GM12878 (cell line): ENCODE data around the gene SLC30A7. TPM values are rescaled to one million over a fixed set of nuclear protein-coding genes. Genes with fewer than 3 reads are reported as not detected.

Source experiments
- ATAC-seq: fragments of 200-7000 bp; cut with Tn5 transposase; 3 replicates; pipeline ENCODE4 v1.9.1; 2020; ENCODE audit warnings: mild to moderate bottlenecking, moderate library complexity
- BruUV-seq: library from RNA; stranded (reverse); fragments of 400-500 nt; replicated peaks from 2 replicates; lab custom pipeline; 2021; lab: Mats Ljungman, UMichigan
- CTCF ChIA-PET: fragments of 300-600 bp; sonication (Branson Sonifier 250); formaldehyde crosslinking; extraction: SDS; loops from one replicate; lab custom pipeline; 2021; ENCODE audit warnings: inconsistent platforms; lab: Yijun Ruan, JAX
- POLR2A ChIA-PET: fragments of 350-600 bp; formaldehyde crosslinking; extraction: SDS; loops from one replicate; lab custom pipeline; 2021; ENCODE audit warnings: inconsistent platforms; lab: Charles Lee
- RAD21 ChIA-PET: fragments of 300-600 bp; sonication (Branson Sonifier 250); formaldehyde crosslinking; loops from one replicate; lab custom pipeline; 2023; ENCODE audit warnings: antibody characterized with exemption; ENCODE audit not compliant: unreplicated experiment; lab: Charles Lee
- SMC1A ChIA-PET: fragments of 300-600 bp; sonication (Branson Sonifier 250); formaldehyde crosslinking; loops from one replicate; lab custom pipeline; 2023; ENCODE audit not compliant: unreplicated experiment, uncharacterized antibody; lab: Charles Lee
- DNase-seq: peaks from one replicate; pipeline ENCODE4 v3.0.0-alpha.2; 2011; ENCODE audit warnings: low read depth, low spot score
- FAIRE-seq: peaks from 3 replicates; lab custom pipeline; 2011; peaks lifted over from hg19 to GRCh38; lab: Jason Lieb, UNC
- H2AFZ ChIP-seq: 2 replicates; pipeline ENCODE4 v1.6.0; 2011; ENCODE audit warnings: low read depth, low read length, control low read depth; ENCODE audit not compliant: control insufficient read depth
- H3K27ac ChIP-seq: 2 replicates; pipeline ENCODE4 v1.5.1; 2011; ENCODE audit warnings: control low read depth; ENCODE audit not compliant: control insufficient read depth, insufficient read depth
- H3K27me3 ChIP-seq, 2 experiments: replicated peaks in 1 of 2; 2 replicates each; pipeline versions ENCODE4 v1.6.0 to v1.6.1; 2011; ENCODE audit warnings: low read length in 1 of 2; ENCODE audit not compliant: control insufficient read depth in 2 of 2, insufficient read depth in 2 of 2
- H3K36me3 ChIP-seq, 2 experiments: 2 replicates each; pipeline ENCODE4 v1.5.1; 2011; ENCODE audit warnings: low read length in 1 of 2; ENCODE audit not compliant: control insufficient read depth in 2 of 2, insufficient read depth in 2 of 2
- H3K4me1 ChIP-seq: 2 replicates; pipeline ENCODE4 v1.6.1; 2011; ENCODE audit warnings: mild to moderate bottlenecking, low read length, moderate library complexity, mixed read lengths; ENCODE audit not compliant: control insufficient read depth, insufficient read depth
- H3K4me2 ChIP-seq: 2 replicates; pipeline ENCODE4 v1.6.0; 2011; ENCODE audit warnings: control low read depth; ENCODE audit not compliant: control insufficient read depth, insufficient read depth
- H3K4me3 ChIP-seq: fragments of 200-600 bp; sonication (generic); 2 replicates; pipeline ENCODE4 v1.5.1; 2016
- H3K79me2 ChIP-seq: 2 replicates; pipeline ENCODE4 v1.6.0; 2011; ENCODE audit warnings: low read length; ENCODE audit not compliant: control insufficient read depth, insufficient read depth
- H3K9ac ChIP-seq: 2 replicates; pipeline ENCODE4 v1.8.0; 2011; ENCODE audit warnings: low read length, control low read depth, mixed read lengths; ENCODE audit not compliant: control insufficient read depth, insufficient read depth
- H3K9me3 ChIP-seq: replicated peaks from 3 replicates; pipeline ENCODE4 v1.5.1; 2011; ENCODE audit warnings: mild to moderate bottlenecking, low read length; ENCODE audit not compliant: control insufficient read depth, insufficient read depth
- H4K20me1 ChIP-seq: 2 replicates; pipeline ENCODE4 v1.6.0; 2011; ENCODE audit not compliant: control insufficient read depth, insufficient read depth
- CREM ChIP-seq: IDR thresholded peaks from 2 replicates; pipeline ENCODE4 v1.6.1; 2014; ENCODE audit warnings: antibody characterized with exemption, low read depth
- HCFC1 ChIP-seq: fragments of 150-350 bp; IDR thresholded peaks from 2 replicates; pipeline ENCODE4 v1.6.1; 2014; ENCODE audit warnings: low read length
- KDM1A ChIP-seq: fragments of 200-600 bp; sonication (generic); IDR thresholded peaks from 2 replicates; pipeline ENCODE4 v1.6.1; 2016; ENCODE audit warnings: borderline replicate concordance
- MEF2A ChIP-seq: IDR thresholded peaks from 2 replicates; pipeline ENCODE4 v1.6.1; 2011; ENCODE audit warnings: low read depth, mild to moderate bottlenecking, low read length, moderate library complexity; ENCODE audit not compliant: insufficient read depth
- POLR2A ChIP-seq: IDR thresholded peaks from 2 replicates; pipeline ENCODE4 v1.6.1; 2011; ENCODE audit warnings: low read depth, mild to moderate bottlenecking, low read length
- POU2F2 ChIP-seq: IDR thresholded peaks from 3 replicates; pipeline ENCODE4 v1.6.1; 2011; ENCODE audit warnings: low read depth, mild to moderate bottlenecking, low read length, borderline replicate concordance
- RAD51 ChIP-seq: fragments of 450-650 bp; IDR thresholded peaks from 2 replicates; pipeline ENCODE4 v1.6.1; 2016; ENCODE audit warnings: moderate library complexity, mild to moderate bottlenecking, inconsistent platforms
- SPI1 ChIP-seq: IDR thresholded peaks from 2 replicates; pipeline ENCODE4 v1.6.1; 2011; ENCODE audit warnings: low read depth, mild to moderate bottlenecking, low read length, moderate library complexity, borderline replicate concordance; ENCODE audit not compliant: insufficient read depth
- ZZZ3 ChIP-seq: IDR thresholded peaks from 2 replicates; pipeline ENCODE4 v1.6.1; 2011; ENCODE audit warnings: low read depth; ENCODE audit not compliant: control insufficient read depth, insufficient read length
- WGBS: methylation state at CpG from one replicate; pipeline ENCODE4 v1.1.6; 2016; ENCODE audit warnings: low lambda C conversion rate; ENCODE audit not compliant: insufficient replicate concordance, insufficient coverage; ENCODE audit errors: missing lambda C conversion rate; 5-methylcytosine and 5-hydroxymethylcytosine counted together
- in situ Hi-C: fragments of 300-500 bp; cut with MboI; formaldehyde crosslinking; loops from 9 replicates; pipeline ENCODE4 v1.14.3; 2018; ENCODE audit warnings: mixed read lengths
- intact Hi-C: fragments of 100-400 bp; cut with micrococcal nuclease; formaldehyde crosslinking; loops from one replicate; pipeline ENCODE4 v1.14.2; 2022; ENCODE audit not compliant: unreplicated experiment
- polyA plus RNA-seq, 11 experiments: library from polyadenylated mRNA; depleted of rRNA in 4 of 11; unstranded in 6 of 11; stranded (reverse) in 5 of 11; fragments of >200 nt; fragmentation: Nextera tagmentation in 4 of 11; fragmentation: Illumina TruSeq in 1 of 11; extraction: Ambion mirVana in 4 of 11; extraction: Trizol in 1 of 11; gene quantifications; 1 replicate in 1 of 11; 2 replicates in 10 of 11; pipeline versions ENCODE4 v1.2.1 to v1.2.3, GENCODE V29; 2011 to 2016; ENCODE audit warnings: inconsistent platforms in 2 of 11, missing spikeins in 2 of 11, low read depth in 1 of 11
- total RNA-seq, 4 experiments: library from RNA; depleted of rRNA in 3 of 4; stranded (reverse); fragments of >200 nt in 3 of 4; fragmentation: Illumina TruSeq in 1 of 4; extraction: Trizol in 1 of 4; gene quantifications; 2 replicates each; pipeline versions ENCODE4 v1.2.1 to v1.2.3, GENCODE V29; 2013 to 2021

Gene SLC30A7
- total and polyA plus RNA-seq, 10 of the 15 experiments (the other 5 are each of a cell fraction or from before 2014, with no cell fraction given): 4.4 to 23.3 (median 16.9) TPM

- TF ChIP-seq RAD51 (no peak), KDM1A (no peak), SPI1 (no peak)
These were observed 45.8 kb downstream of the SLC30A7 start (continued) for GRCh38 chr1:100941580-100942216.

- ChIA-PET POLR2A (no interaction called here), RAD21 (interaction anchor here (1.1 kb wide), 1 partner anchor 346 kb away, joined by 5 read pairs; no protein-coding TSS in a partner anchor), CTCF (interaction anchor here (1.1 to 2.8 kb wide), 4 partner anchors 13 to 344 kb away, joined by 3 to 10 read pairs (median 5); no protein-coding TSS in a partner anchor), SMC1A (interaction anchor here (1.2 to 4.4 kb wide), 4 partner anchors 11 to 37 kb away, joined by 3 to 17 read pairs (median 4); no protein-coding TSS in a partner anchor)
- Histone ChIP-seq H3K4me1 (no peaks in the 10 kb centered on the region), H4K20me1 (no peaks in the 10 kb centered on the region), H3K9ac (no peak overlapping the region), H3K27ac (no peak overlapping the region), H3K4me3 (no peak overlapping the region), H3K27me3 (no peaks in the 10 kb centered on the region), H3K79me2 (no peaks in the 10 kb centered on the region; the same call in 1 of the 2 replicates), H2AFZ (no peak overlapping the region), H3K9me3 (peaks cover 1% of the 10 kb centered on the region; the same call in 1 of the 3 replicates), H3K4me2 (no peak overlapping the region), H3K36me3 (peaks cover 3 to 14% of the 10 kb centered on the region in 2 experiments)
- TF ChIP-seq POU2F2 (no peak), HCFC1 (no peak), CREM (no peak), KDM1A (no peak), ZZZ3 (no peak), MEF2A (no peak), POLR2A (no peak)
- FAIRE-seq (no peak), ATAC-seq (no peak), DNase-seq (no peak)
- 98% methylated on average over 2 of the region's 2 CpGs for WGBS
- in situ Hi-C loops: no loop called here
- intact Hi-C loops: no loop called here
- BruUV-seq: no TSS peak
These were observed 46.6 kb downstream of the SLC30A7 start for GRCh38 chr1:100942304-100943046.
